ENCODE data around the gene FURIN.

- TF ChIP-seq EZH2phosphoT487 (IDR thresholded peaks at IDR 0.05; ENCODE audit: borderline replicate concordance, low read depth, low read length) (no peak), CTCF (conservative IDR thresholded peaks at IDR 0.05; ENCODE audit: low read length) (no peak)
Measured at GRCh38 chr15:90863987-90864386, 4.4 kb upstream of the FURIN start.
